ENCODE results near the gene MEI1.

DNA sequence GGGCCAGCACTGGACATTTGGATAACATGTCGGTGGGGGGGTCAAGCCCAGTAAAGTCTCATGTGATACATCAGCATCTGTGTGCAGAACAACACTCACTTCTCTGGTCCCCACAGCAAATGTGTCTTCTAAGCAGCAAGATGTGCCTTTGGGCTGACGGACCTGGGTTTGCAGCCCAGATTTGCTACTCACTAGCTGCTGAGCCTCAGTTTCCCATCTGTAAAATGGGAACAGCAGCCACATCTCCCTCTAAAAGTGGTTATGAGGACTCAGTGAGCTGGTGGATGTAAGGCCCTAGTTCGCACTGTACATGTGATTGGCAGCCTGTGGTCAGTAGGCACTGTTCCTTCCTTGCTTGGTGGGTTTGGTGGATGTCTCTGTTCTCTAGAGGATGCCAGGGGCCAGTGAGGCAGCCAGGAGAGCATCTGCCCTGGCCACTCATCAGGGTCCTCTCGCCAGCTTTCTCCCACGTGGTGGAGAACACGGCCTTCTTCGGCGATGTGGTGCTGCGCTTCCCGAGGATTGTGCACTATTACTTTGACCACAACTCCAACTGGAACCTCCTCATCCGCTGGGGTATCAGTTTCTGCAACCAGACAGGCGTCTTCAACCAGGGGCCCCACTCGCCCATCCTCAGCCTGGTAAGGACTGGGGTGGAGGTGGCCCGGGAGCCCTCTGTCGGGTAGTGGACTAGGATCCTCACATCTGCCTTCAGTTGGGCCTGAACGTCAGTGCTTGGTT, 113.7 kb downstream of the MEI1 start:
- TF ChIP-seq, protein P1, sequence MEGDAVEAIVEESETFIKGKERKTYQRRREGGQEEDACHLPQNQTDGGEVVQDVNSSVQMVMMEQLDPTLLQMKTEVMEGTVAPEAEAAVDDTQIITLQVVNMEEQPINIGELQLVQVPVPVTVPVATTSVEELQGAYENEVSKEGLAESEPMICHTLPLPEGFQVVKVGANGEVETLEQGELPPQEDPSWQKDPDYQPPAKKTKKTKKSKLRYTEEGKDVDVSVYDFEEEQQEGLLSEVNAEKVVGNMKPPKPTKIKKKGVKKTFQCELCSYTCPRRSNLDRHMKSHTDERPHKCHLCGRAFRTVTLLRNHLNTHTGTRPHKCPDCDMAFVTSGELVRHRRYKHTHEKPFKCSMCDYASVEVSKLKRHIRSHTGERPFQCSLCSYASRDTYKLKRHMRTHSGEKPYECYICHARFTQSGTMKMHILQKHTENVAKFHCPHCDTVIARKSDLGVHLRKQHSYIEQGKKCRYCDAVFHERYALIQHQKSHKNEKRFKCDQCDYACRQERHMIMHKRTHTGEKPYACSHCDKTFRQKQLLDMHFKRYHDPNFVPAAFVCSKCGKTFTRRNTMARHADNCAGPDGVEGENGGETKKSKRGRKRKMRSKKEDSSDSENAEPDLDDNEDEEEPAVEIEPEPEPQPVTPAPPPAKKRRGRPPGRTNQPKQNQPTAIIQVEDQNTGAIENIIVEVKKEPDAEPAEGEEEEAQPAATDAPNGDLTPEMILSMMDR (conservative IDR thresholded peaks at IDR 0.05; ENCODE audit: low read depth, low read length), result no peak
- TF ChIP-seq EZH2 (IDR thresholded peaks at IDR 0.05; ENCODE audit: borderline replicate concordance, low read depth, low read length, poor library complexity, severe bottlenecking), result no peak

Data from A673 (cell line).